Panc1 (cell line): ENCODE measurements around the gene GPS1.

Experiments used
- POLR2AphosphoS5 ChIP-seq: IDR thresholded peaks from 2 replicates; pipeline ENCODE4 v1.6.1; 2012; ENCODE audit warnings: mild to moderate bottlenecking, low read depth, low read length, moderate library complexity
- REST ChIP-seq, 2 experiments: IDR thresholded peaks; 2 replicates each; pipeline ENCODE4 v1.6.1; 2011 to 2012; ENCODE audit warnings: low read depth in 2 of 2, control low read depth in 1 of 2, low read length in 1 of 2, mild to moderate bottlenecking in 1 of 2, moderate library complexity in 1 of 2; ENCODE audit not compliant: insufficient read depth in 1 of 2
- TCF7L2 ChIP-seq: IDR thresholded peaks from 2 replicates; pipeline ENCODE4 v1.6.1; 2011; ENCODE audit warnings: mild to moderate bottlenecking, low read depth, low read length, inconsistent platforms
- TF ChIP-seq, protein P1 (sequence below): fragments of 450-650 bp; IDR thresholded peaks from 2 replicates; pipeline ENCODE4 v1.5.1; 2017; ENCODE audit warnings: mild to moderate bottlenecking

- TF ChIP-seq, protein P1, sequence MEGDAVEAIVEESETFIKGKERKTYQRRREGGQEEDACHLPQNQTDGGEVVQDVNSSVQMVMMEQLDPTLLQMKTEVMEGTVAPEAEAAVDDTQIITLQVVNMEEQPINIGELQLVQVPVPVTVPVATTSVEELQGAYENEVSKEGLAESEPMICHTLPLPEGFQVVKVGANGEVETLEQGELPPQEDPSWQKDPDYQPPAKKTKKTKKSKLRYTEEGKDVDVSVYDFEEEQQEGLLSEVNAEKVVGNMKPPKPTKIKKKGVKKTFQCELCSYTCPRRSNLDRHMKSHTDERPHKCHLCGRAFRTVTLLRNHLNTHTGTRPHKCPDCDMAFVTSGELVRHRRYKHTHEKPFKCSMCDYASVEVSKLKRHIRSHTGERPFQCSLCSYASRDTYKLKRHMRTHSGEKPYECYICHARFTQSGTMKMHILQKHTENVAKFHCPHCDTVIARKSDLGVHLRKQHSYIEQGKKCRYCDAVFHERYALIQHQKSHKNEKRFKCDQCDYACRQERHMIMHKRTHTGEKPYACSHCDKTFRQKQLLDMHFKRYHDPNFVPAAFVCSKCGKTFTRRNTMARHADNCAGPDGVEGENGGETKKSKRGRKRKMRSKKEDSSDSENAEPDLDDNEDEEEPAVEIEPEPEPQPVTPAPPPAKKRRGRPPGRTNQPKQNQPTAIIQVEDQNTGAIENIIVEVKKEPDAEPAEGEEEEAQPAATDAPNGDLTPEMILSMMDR = no peak
- no peak for TF ChIP-seq TCF7L2
- TF ChIP-seq POLR2AphosphoS5 = no peak; the same call in 1 of the 2 replicates
- no peak for TF ChIP-seq REST (IDR thresholded peaks at IDR 0.05; ENCODE audit: insufficient read depth in 1 of 2, low read depth in 2 of 2, low read length in 1 of 2)
Observed at GRCh38 chr17:82098939-82099763, 47.5 kb downstream of the GPS1 start.
